Transverse colon (tissue), 4 donors: Measurements from ENCODE around the gene CD164. TPM values are rescaled to one million over a fixed set of nuclear protein-coding genes. Genes with fewer than 3 reads are reported as not detected.

Experiments
- DNase-seq: peaks from one replicate; pipeline ENCODE4 v3.0.0-alpha.2; 2019
- H3K27ac ChIP-seq, 4 donors: fragments of 200-600 bp; sonication (generic); 2 replicates each; pipeline ENCODE4 v1.5.1; 2016 to 2018; ENCODE audit warnings: inconsistent platforms in 4 of 4
- H3K27me3 ChIP-seq: fragments of 200-600 bp; sonication (generic); 2 replicates; pipeline ENCODE4 v1.5.1; 2017; ENCODE audit warnings: inconsistent platforms
- H3K36me3 ChIP-seq, 4 donors: fragments of 200-600 bp; sonication (generic); 2 replicates each; pipeline ENCODE4 v1.5.1; 2017 to 2019; ENCODE audit warnings: inconsistent platforms in 4 of 4
- H3K4me1 ChIP-seq, 4 donors: fragments of 200-600 bp; sonication (generic); 2 replicates each; pipeline ENCODE4 v1.5.1; 2017 to 2020; ENCODE audit warnings: inconsistent platforms in 4 of 4
- H3K4me3 ChIP-seq, 4 donors: fragments of 200-600 bp; sonication (generic); 1 replicate in 1 of 4; 2 replicates in 3 of 4; pipeline versions ENCODE4 v1.5.1 to v1.6.1; 2017 to 2019; ENCODE audit warnings: inconsistent platforms in 4 of 4
- H3K9me3 ChIP-seq, 2 donors: fragments of 200-600 bp; sonication (generic); 2 replicates each; pipeline ENCODE4 v1.5.1; 2017 to 2019; ENCODE audit warnings: inconsistent platforms in 2 of 2
- EP300 ChIP-seq: sonication (generic); formaldehyde crosslinking; IDR thresholded peaks from one replicate; pipeline ENCODE4 v1.6.1; 2017; ENCODE audit warnings: antibody characterized with exemption, low read depth
- POLR2A ChIP-seq: fragments of 450-650 bp; IDR thresholded peaks from one replicate; pipeline ENCODE4 v1.6.1; 2016; ENCODE audit warnings: antibody characterized with exemption, mild to moderate bottlenecking, moderate library complexity
- POLR2AphosphoS5 ChIP-seq, 3 donors: sonication (generic); formaldehyde crosslinking; IDR thresholded peaks; one replicate each; pipeline ENCODE4 v1.6.1; 2016; ENCODE audit warnings: antibody characterized with exemption in 3 of 3
- WGBS, 2 donors: methylation state at CpG; one replicate each; pipeline ENCODE4 v1.1.5; 2018; ENCODE audit warnings: low coverage in 1 of 2; 5-methylcytosine and 5-hydroxymethylcytosine counted together
- in situ Hi-C, 4 donors: fragments of 200-750 bp; cut with MboI; loops; one replicate each; pipeline versions ENCODE4 v1.15.0 to v1.15.1; 2017; ENCODE audit warnings: low sequenced_read_pairs in 3 of 4, low pct_ligation_motif_present in 1 of 4, low pct_unique_long_range_greater_than_20kb in 1 of 4
- intact Hi-C: fragments of 100-400 bp; cut with DNase I; formaldehyde crosslinking; loops from one replicate; pipeline ENCODE4 v1.15.1; 2023; ENCODE audit warnings: low total_unique reads
- total RNA-seq, 4 donors: library from RNA; depleted of rRNA; stranded (reverse); fragments of >200 nt; gene quantifications; one replicate each; pipeline ENCODE4 v1.1.0, GENCODE V29; 2016
- TF ChIP-seq, protein P1 (sequence below), 5 experiments: fragments of 200-600 bp in 3 of 5; fragments of 450-650 bp in 2 of 5; sonication (generic) in 3 of 5; IDR thresholded peaks; 1 replicate in 2 of 5; 2 replicates in 3 of 5; pipeline ENCODE4 v1.5.1; 2016 to 2017; ENCODE audit warnings: antibody characterized with exemption in 5 of 5, inconsistent platforms in 3 of 5, mild to moderate bottlenecking in 2 of 5, moderate library complexity in 1 of 5

CD164 gene
- total RNA-seq, 4 donors from 2014 or later, result 109 to 448 (median 313) TPM

DNA sequence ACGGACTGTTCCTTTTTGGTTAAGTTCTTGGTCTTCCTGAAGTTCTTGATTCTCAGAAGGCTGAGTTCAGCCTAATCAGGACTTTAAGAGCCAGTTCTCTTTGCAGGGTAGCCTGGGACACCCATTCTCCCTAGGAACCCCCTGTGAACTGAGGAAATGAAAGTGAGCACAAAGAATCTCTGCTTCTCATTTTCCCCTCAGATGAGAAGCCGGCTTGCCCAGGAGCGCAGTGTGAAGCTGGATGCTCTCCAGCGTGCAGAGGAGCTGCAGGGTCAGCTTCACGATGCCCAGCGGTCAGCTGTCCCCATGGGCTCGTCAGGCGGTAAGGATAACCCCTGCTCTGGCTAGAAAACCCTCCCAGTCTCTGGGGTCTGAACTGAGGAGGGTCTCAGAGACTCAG lies 34.0 kb downstream of the CD164 start:
- peak overlapping the region; percentile 69 to 86 (median 83) for H3K27ac ChIP-seq

GRCh38 chr6:109347779-109348178 lies 34.5 kb downstream of the CD164 start:
- 33 to 38% methylated on average over 3 of the region's 3 CpGs for WGBS, 2 donors
- peak overlapping the region; percentile 69 to 86 (median 83) for H3K27ac ChIP-seq
- peak in 2 of 3 donors; percentile 39 to 70 for TF ChIP-seq POLR2AphosphoS5 (IDR thresholded peaks at IDR 0.05)
- no peak for TF ChIP-seq EP300
- H3K27me3 ChIP-seq, result no peaks in the 10 kb centered on the region
- no peaks in the 10 kb centered on the region for H3K36me3 ChIP-seq
- intact Hi-C loops, result no loop called here
- H3K4me3 ChIP-seq, result no peak overlapping the region
- peak; percentile 74 for DNase-seq
- in situ Hi-C loops, result no loop called here
- H3K4me1 ChIP-seq, result peaks cover 23 to 60% (median 47%) of the 10 kb centered on the region in 4 donors
- H3K9me3 ChIP-seq, result no peaks in the 10 kb centered on the region

More for the DNA sequence above, 34.0 kb downstream of the CD164 start:
- H3K36me3 ChIP-seq, result no peaks in the 10 kb centered on the region
- H3K27me3 ChIP-seq, result no peaks in the 10 kb centered on the region
- H3K9me3 ChIP-seq, result no peaks in the 10 kb centered on the region
- peaks cover 23 to 64% (median 49%) of the 10 kb centered on the region in 4 donors for H3K4me1 ChIP-seq
- in situ Hi-C loops, result no loop called here
- WGBS, 2 donors, result 81% methylated on average over 8 of the region's 8 CpGs; no CpG with 5 or more reads in 1 of the 2 donors
- no peak overlapping the region for H3K4me3 ChIP-seq
- peak; percentile 21 for DNase-seq
- intact Hi-C loops, result no loop called here
- no peak for TF ChIP-seq POLR2A
- TF ChIP-seq POLR2AphosphoS5 (IDR thresholded peaks at IDR 0.05), result no peak
- no peak for TF ChIP-seq EP300
- TF ChIP-seq, protein P1, sequence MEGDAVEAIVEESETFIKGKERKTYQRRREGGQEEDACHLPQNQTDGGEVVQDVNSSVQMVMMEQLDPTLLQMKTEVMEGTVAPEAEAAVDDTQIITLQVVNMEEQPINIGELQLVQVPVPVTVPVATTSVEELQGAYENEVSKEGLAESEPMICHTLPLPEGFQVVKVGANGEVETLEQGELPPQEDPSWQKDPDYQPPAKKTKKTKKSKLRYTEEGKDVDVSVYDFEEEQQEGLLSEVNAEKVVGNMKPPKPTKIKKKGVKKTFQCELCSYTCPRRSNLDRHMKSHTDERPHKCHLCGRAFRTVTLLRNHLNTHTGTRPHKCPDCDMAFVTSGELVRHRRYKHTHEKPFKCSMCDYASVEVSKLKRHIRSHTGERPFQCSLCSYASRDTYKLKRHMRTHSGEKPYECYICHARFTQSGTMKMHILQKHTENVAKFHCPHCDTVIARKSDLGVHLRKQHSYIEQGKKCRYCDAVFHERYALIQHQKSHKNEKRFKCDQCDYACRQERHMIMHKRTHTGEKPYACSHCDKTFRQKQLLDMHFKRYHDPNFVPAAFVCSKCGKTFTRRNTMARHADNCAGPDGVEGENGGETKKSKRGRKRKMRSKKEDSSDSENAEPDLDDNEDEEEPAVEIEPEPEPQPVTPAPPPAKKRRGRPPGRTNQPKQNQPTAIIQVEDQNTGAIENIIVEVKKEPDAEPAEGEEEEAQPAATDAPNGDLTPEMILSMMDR (IDR thresholded peaks at IDR 0.05), result no peak

GRCh38 chr6:109345986-109346385 lies 36.3 kb downstream of the CD164 start:
- Histone ChIP-seq H3K4me1 (peaks cover 15 to 42% (median 31%) of the 10 kb centered on the region in 4 donors), H3K27ac (no peak overlapping the region), H3K36me3 (no peaks in the 10 kb centered on the region), H3K4me3 (no peak overlapping the region), H3K27me3 (no peaks in the 10 kb centered on the region), H3K9me3 (no peaks in the 10 kb centered on the region)
- no peak for TF ChIP-seq POLR2AphosphoS5 (IDR thresholded peaks at IDR 0.05)
- TF ChIP-seq, protein P1 (IDR thresholded peaks at IDR 0.05), result no peak
- TF ChIP-seq EP300, result no peak
- no peak for TF ChIP-seq POLR2A
- intact Hi-C loops (no loop called here), in situ Hi-C loops (no loop called here)
- 80 to 94% methylated on average over 1 to 4 of the region's 4 CpGs for WGBS, 2 donors
- DNase-seq, result no peak

DNA sequence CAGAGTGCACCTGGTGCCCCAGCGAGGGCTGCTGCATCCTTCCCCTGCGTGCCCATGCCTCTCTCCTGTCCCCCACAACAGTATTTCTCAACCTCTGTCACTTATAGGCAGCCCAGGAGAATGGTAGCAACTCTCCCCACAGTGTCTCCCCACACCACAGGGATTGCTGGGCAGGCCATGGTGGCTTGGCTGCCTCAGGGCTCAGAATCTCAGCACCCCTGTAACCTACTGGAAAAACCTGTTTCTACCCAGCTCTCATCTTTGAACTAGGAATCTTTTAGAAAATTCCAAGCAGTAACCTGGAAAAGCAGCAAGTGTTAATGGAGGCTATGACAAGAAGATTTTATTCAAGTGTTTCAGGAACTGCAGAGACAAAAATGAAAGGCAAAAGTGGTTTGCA lies 38.0 kb downstream of the CD164 start:
- intact Hi-C loops (no loop called here), in situ Hi-C loops (no loop called here)
- no peaks in the 10 kb centered on the region for H3K36me3 ChIP-seq
- no peak for DNase-seq
- no peaks in the 10 kb centered on the region for H3K27me3 ChIP-seq
- no peak for TF ChIP-seq POLR2AphosphoS5 (IDR thresholded peaks at IDR 0.05)
- H3K4me3 ChIP-seq, result no peak overlapping the region
- no peak overlapping the region for H3K27ac ChIP-seq
- no peaks in the 10 kb centered on the region for H3K9me3 ChIP-seq
- 44 to 80% methylated on average over 1 to 2 of the region's 2 CpGs for WGBS, 2 donors
- H3K4me1 ChIP-seq, result peaks cover 4 to 34% (median 14%) of the 10 kb centered on the region in 4 donors

DNA sequence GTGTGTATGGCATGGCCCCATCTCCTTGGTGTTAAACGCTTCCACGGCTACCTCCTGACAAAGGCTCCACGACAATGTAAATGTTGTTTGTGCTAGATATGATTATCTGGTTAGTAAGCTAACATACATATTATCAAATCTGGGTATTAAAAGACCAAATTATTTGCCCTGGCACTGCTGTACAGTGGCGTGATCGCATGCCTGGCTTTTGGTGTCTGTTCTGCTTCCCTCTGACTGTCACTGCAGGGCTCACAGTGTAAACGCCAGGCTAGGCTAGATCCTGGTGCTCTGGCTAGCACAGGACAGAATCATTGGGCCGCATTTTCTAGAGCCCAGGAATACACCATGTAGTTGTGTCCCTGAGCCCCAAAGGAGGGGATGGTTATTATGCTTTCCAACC lies 38.7 kb downstream of the CD164 start:
- Histone ChIP-seq H3K27ac (no peak overlapping the region), H3K4me1 (peaks cover 4 to 27% (median 9%) of the 10 kb centered on the region in 4 donors), H3K4me3 (no peak overlapping the region), H3K36me3 (no peaks in the 10 kb centered on the region), H3K27me3 (no peaks in the 10 kb centered on the region), H3K9me3 (no peaks in the 10 kb centered on the region)
- in situ Hi-C loops, result no loop called here
- intact Hi-C loops, result no loop called here
- TF ChIP-seq POLR2A, result no peak
- no peak for TF ChIP-seq EP300
- TF ChIP-seq, protein P1 (IDR thresholded peaks at IDR 0.05), result no peak
- TF ChIP-seq POLR2AphosphoS5 (IDR thresholded peaks at IDR 0.05), result no peak
- DNase-seq, result no peak
- WGBS, 2 donors, result 86 to 92% methylated on average over 3 to 7 of the region's 7 CpGs
